ENCODE measurements around the gene HDAC10.

DNA sequence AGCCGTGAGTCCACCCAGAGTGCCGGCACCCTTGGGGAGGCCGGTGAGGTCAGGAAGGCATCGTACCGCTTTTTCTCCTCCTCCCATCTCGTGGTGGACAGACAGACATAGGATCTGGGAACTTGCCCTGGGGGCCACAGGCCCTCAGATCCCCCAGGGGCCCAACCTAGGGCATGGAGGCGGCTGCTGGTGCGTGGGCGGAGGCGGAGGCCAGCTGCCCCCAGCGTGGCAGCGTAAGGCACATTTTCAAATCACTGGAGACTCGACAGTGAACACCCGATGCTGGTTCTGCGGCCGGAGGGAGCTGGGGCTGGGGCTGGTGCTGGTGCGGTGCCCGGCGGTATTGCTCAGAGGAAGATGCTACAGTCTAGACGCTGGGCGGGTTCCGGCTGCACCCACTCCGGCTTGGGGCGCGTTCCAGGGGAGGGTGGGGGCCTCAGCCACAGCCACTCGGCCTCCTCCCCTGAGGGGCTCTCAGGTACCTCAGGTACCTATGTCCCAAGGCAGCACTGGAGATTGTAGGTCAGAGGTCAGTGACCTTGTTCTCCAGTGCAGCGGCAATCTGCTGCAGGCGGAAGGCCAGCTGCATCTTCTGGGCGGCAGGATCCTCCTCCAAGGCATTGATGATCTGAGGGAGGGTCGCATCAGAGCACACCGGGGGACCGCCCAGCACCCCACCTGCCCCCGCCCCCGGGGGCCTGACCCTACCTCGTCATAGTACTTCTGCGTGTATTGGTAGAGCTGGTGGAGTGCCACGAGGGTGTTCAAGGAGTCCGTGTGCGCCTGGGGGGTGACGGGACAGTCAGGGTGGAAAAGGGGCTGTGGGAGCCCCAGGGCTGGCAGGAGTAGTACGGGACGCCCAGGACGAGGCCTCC is 24.4 kb upstream of the HDAC10 start:
- no peak for TF ChIP-seq POLR2AphosphoS5 (IDR thresholded peaks at IDR 0.05; ENCODE audit: borderline replicate concordance, low read depth, low read length)
- TF ChIP-seq EZH2 (IDR thresholded peaks at IDR 0.05): no peak
- TF ChIP-seq FOXP2 (optimal IDR thresholded peaks at IDR 0.05; ENCODE audit: control extremely low read depth, extremely low read length, insufficient read depth): no peak
